Neural progenitor cell (in vitro differentiated cells): Measurements from ENCODE around the gene PHPT1. TPM values are rescaled to one million over a fixed set of nuclear protein-coding genes. Genes with fewer than 3 reads are reported as not detected.
"Not testable (repeated sequence)": the region's sequence is repeated elsewhere in the genome, so short reads cannot be mapped to it uniquely, and the experiment has no call there.

Source experiments
- DNase-seq: peaks from one replicate; pipeline ENCODE4 v3.0.0-alpha.2; 2016; ENCODE audit warnings: low spot score
- H2AFZ ChIP-seq: fragments of 200-600 bp; sonication (generic); replicated peaks from 2 replicates; pipeline ENCODE4 v1.6.1; 2016; ENCODE audit warnings: antibody characterized with exemption
- H3F3A ChIP-seq: fragments of 200-600 bp; sonication (generic); 2 replicates; pipeline ENCODE4 v1.6.1; 2016; ENCODE audit warnings: antibody characterized with exemption, low read depth
- H3K27ac ChIP-seq: fragments of 200-600 bp; sonication (generic); 2 replicates; pipeline ENCODE4 v1.5.1; 2016; ENCODE audit warnings: mild to moderate bottlenecking
- H3K27me3 ChIP-seq: fragments of 200-600 bp; sonication (generic); 2 replicates; pipeline ENCODE4 v1.6.1; 2016; ENCODE audit warnings: mild to moderate bottlenecking, moderate library complexity
- H3K36me3 ChIP-seq: fragments of 200-600 bp; sonication (generic); 2 replicates; pipeline ENCODE4 v1.5.1; 2016
- H3K4me1 ChIP-seq: fragments of 200-600 bp; sonication (generic); 2 replicates; pipeline ENCODE4 v1.6.1; 2016; ENCODE audit warnings: mixed run types
- H3K4me2 ChIP-seq: fragments of 200-600 bp; sonication (generic); 2 replicates; pipeline ENCODE4 v1.6.1; 2016
- H3K4me3 ChIP-seq: fragments of 200-600 bp; sonication (generic); 2 replicates; pipeline ENCODE4 v1.5.1; 2016
- H3K79me2 ChIP-seq: fragments of 200-600 bp; sonication (generic); 2 replicates; pipeline ENCODE4 v1.6.1; 2016; ENCODE audit warnings: low read depth
- H3K9ac ChIP-seq: fragments of 200-600 bp; sonication (generic); 2 replicates; pipeline ENCODE4 v1.6.1; 2016
- H3K9me3 ChIP-seq: fragments of 200-600 bp; sonication (generic); 2 replicates; pipeline ENCODE4 v1.5.1; 2016; ENCODE audit warnings: low read depth
- H4K20me1 ChIP-seq: fragments of 200-600 bp; sonication (generic); 2 replicates; pipeline ENCODE4 v1.6.1; 2016; ENCODE audit warnings: low read depth
- H3K27ac Mint-ChIP-seq: 3 replicates; pipeline ENCODE4 v1.8.0; 2021; ENCODE audit warnings: mixed read lengths
- H3K27me3 Mint-ChIP-seq: 2 replicates; pipeline ENCODE4 v1.8.0; 2022; ENCODE audit warnings: low read depth, mild to moderate bottlenecking, inconsistent platforms, moderate library complexity, mixed read lengths; ENCODE audit not compliant: insufficient read depth
- H3K36me3 Mint-ChIP-seq: 3 replicates; pipeline ENCODE4 v1.8.0; 2021; ENCODE audit warnings: mixed read lengths
- H3K4me1 Mint-ChIP-seq: 3 replicates; pipeline ENCODE4 v1.8.0; 2021; ENCODE audit warnings: mixed read lengths
- H3K4me3 Mint-ChIP-seq: 3 replicates; pipeline ENCODE4 v1.8.0; 2021; ENCODE audit warnings: mild to moderate bottlenecking, moderate library complexity, mixed read lengths
- H3K9me3 Mint-ChIP-seq: 3 replicates; pipeline ENCODE4 v1.8.0; 2020; ENCODE audit warnings: mixed read lengths
- CTCF ChIP-seq: fragments of 200-600 bp; sonication (generic); IDR thresholded peaks from 2 replicates; pipeline ENCODE4 v1.5.1; 2017; ENCODE audit warnings: antibody characterized with exemption, mild to moderate bottlenecking
- EZH2 ChIP-seq: fragments of 200-600 bp; sonication (generic); IDR thresholded peaks from 2 replicates; pipeline ENCODE4 v1.6.1; 2017; ENCODE audit warnings: antibody characterized with exemption, mild to moderate bottlenecking, moderate library complexity
- EZH2phosphoT487 ChIP-seq: fragments of 200-600 bp; sonication (generic); IDR thresholded peaks from 2 replicates; pipeline ENCODE4 v1.6.1; 2017; ENCODE audit warnings: antibody characterized with exemption
- total RNA-seq: library from RNA; depleted of rRNA; stranded (reverse); fragments of >200 nt; gene quantifications from 2 replicates; pipeline ENCODE4 v1.2.3, GENCODE V29; 2015; ENCODE audit warnings: low replicate concordance

Gene PHPT1
- total RNA-seq, 1 donor from 2014 or later: 58.8 TPM

- Histone ChIP-seq H3K4me2 (no peak overlapping the region), H3K9me3 (no peaks in the 10 kb centered on the region), H3K27me3 (no peaks in the 10 kb centered on the region), H2AFZ (no peak overlapping the region), H4K20me1 (peaks cover 11% of the 10 kb centered on the region), H3K9ac (no peak overlapping the region), H3F3A (peaks cover 11% of the 10 kb centered on the region), H3K4me3 (no peak overlapping the region), H3K4me1 (peaks cover 6% of the 10 kb centered on the region), H3K79me2 (no peaks in the 10 kb centered on the region), H3K36me3 (no peaks in the 10 kb centered on the region), H3K27ac (no peak overlapping the region)
- Mint-ChIP-seq H3K4me3 (no peak overlapping the region), H3K27me3 (peaks cover 9% of the 10 kb centered on the region), H3K4me1 (peaks cover 5% of the 10 kb centered on the region), H3K36me3 (peaks cover 5% of the 10 kb centered on the region), H3K9me3 (no peaks in the 10 kb centered on the region), H3K27ac (no peak overlapping the region)
- no peak for DNase-seq
- TF ChIP-seq EZH2phosphoT487 (no peak), CTCF (no peak), EZH2 (no peak)
Measured at GRCh38 chr9:136835162-136835931, 13.9 kb upstream of the PHPT1 start.

- Histone ChIP-seq H3K9ac (no peak overlapping the region), H3K4me3 (no peak overlapping the region), H3K36me3 (no peaks in the 10 kb centered on the region), H3K79me2 (no peaks in the 10 kb centered on the region), H4K20me1 (peaks cover 19% of the 10 kb centered on the region), H3K4me1 (peaks cover 14% of the 10 kb centered on the region), H3K27ac (no peak overlapping the region), H3K9me3 (no peaks in the 10 kb centered on the region), H3K27me3 (no peaks in the 10 kb centered on the region), H2AFZ (no peak overlapping the region), H3F3A (peaks cover 20% of the 10 kb centered on the region), H3K4me2 (no peak overlapping the region)
- Mint-ChIP-seq H3K4me3 (no peak overlapping the region), H3K27ac (no peak overlapping the region), H3K4me1 (peaks cover 11% of the 10 kb centered on the region), H3K27me3 (peaks cover 11% of the 10 kb centered on the region), H3K9me3 (no peaks in the 10 kb centered on the region), H3K36me3 (peaks cover 5% of the 10 kb centered on the region)
- no peak for TF ChIP-seq CTCF
- TF ChIP-seq EZH2phosphoT487: no peak
- TF ChIP-seq EZH2: no peak
- DNase-seq: no peak
Measured at GRCh38 chr9:136835932-136836904, 13.0 kb upstream of the PHPT1 start.

- H3K27me3 ChIP-seq: no peaks in the 10 kb centered on the region
- no peak overlapping the region for H3K27ac ChIP-seq
- H3K4me1 ChIP-seq: peaks cover 23% of the 10 kb centered on the region
- H4K20me1 ChIP-seq: peaks cover 30% of the 10 kb centered on the region
- peaks cover 19% of the 10 kb centered on the region for H3K4me1 Mint-ChIP-seq
- H3K9me3 ChIP-seq: no peaks in the 10 kb centered on the region
- DNase-seq: no peak
- H3K9me3 Mint-ChIP-seq: no peaks in the 10 kb centered on the region
- no peak overlapping the region for H3K4me2 ChIP-seq
- H3F3A ChIP-seq: peaks cover 26% of the 10 kb centered on the region
- no peak for TF ChIP-seq EZH2
- TF ChIP-seq EZH2phosphoT487: no peak
- TF ChIP-seq CTCF: no peak
- peaks cover 5% of the 10 kb centered on the region for H3K36me3 Mint-ChIP-seq
- H3K27ac Mint-ChIP-seq: no peak overlapping the region
- H3K9ac ChIP-seq: no peak overlapping the region
- no peaks in the 10 kb centered on the region for H3K36me3 ChIP-seq
- no peak overlapping the region for H3K4me3 ChIP-seq
- no peak overlapping the region for H3K4me3 Mint-ChIP-seq
- H2AFZ ChIP-seq: no peak overlapping the region
- peaks cover 14% of the 10 kb centered on the region for H3K27me3 Mint-ChIP-seq
- H3K79me2 ChIP-seq: no peaks in the 10 kb centered on the region
Measured at GRCh38 chr9:136837146-136837855, 11.9 kb upstream of the PHPT1 start.

GRCh38 chr9:136837856-136838277 lies 11.3 kb upstream of the PHPT1 start:
- H3K79me2 ChIP-seq, H3K36me3 ChIP-seq, H3K9me3 ChIP-seq, H3K9ac ChIP-seq, H3K27ac Mint-ChIP-seq, H2AFZ ChIP-seq, H3K36me3 Mint-ChIP-seq, DNase-seq, H3K27ac ChIP-seq, H3K4me3 ChIP-seq, H3K27me3 ChIP-seq, H3K9me3 Mint-ChIP-seq, H3K4me3 Mint-ChIP-seq, H3K4me2 ChIP-seq: not testable (repeated sequence)
- Histone ChIP-seq H4K20me1 (peaks cover 34% of the 10 kb centered on the region), H3F3A (peaks cover 26% of the 10 kb centered on the region), H3K4me1 (peaks cover 23% of the 10 kb centered on the region)
- H3K4me1 Mint-ChIP-seq: peaks cover 20% of the 10 kb centered on the region
- H3K27me3 Mint-ChIP-seq: peaks cover 12% of the 10 kb centered on the region
